ENCODE data around the gene CCT6A.

GRCh38 chr7:56077681-56078080 lies 26.1 kb downstream of the CCT6A start:
- no peak for TF ChIP-seq CTCF (IDR thresholded peaks at IDR 0.05 in 2 of 3, conservative IDR thresholded peaks at IDR 0.05 in 1 of 3; ENCODE audit: borderline replicate concordance in 1 of 3, insufficient read depth in 1 of 3, low read depth in 2 of 3, low read length in 2 of 3)
- TF ChIP-seq ZFX (IDR thresholded peaks at IDR 0.05), result no peak
- TF ChIP-seq CBX3 (IDR thresholded peaks at IDR 0.05; ENCODE audit: low read depth), result no peak
- TF ChIP-seq POLR2A (IDR thresholded peaks at IDR 0.05; ENCODE audit: borderline replicate concordance, extremely low read depth, insufficient read depth, insufficient read length), result no peak
- no peak for TF ChIP-seq ATF3 (IDR thresholded peaks at IDR 0.05)
- no peak for TF ChIP-seq SP1 (IDR thresholded peaks at IDR 0.05; ENCODE audit: low read depth)

Measured in HCT116 (cell line).